MM.1S (cell line): ENCODE results near the gene ZHX3.

Experiments used
- DNase-seq: peaks from one replicate; pipeline ENCODE4 v3.0.0-alpha.2; 2015
- H2AFZ ChIP-seq: fragments of 300-600 bp; sonication (generic); 2 replicates; pipeline ENCODE4 v1.6.0; 2016; ENCODE audit warnings: antibody characterized with exemption, low read length
- H3F3A ChIP-seq: fragments of 300-600 bp; sonication (generic); 2 replicates; pipeline ENCODE4 v1.6.1; 2016; ENCODE audit warnings: mild to moderate bottlenecking, antibody characterized with exemption, low read length, moderate library complexity, mixed read lengths; ENCODE audit not compliant: insufficient read depth
- H3K27ac ChIP-seq: fragments of 300-600 bp; sonication (generic); 2 replicates; pipeline ENCODE4 v1.5.1; 2016; ENCODE audit warnings: mild to moderate bottlenecking, low read length
- H3K27me3 ChIP-seq: fragments of 300-600 bp; sonication (generic); replicated peaks from 2 replicates; pipeline ENCODE4 v1.6.0; 2016; ENCODE audit warnings: low read length; ENCODE audit not compliant: insufficient read depth
- H3K36me3 ChIP-seq: fragments of 300-600 bp; sonication (generic); replicated peaks from 2 replicates; pipeline ENCODE4 v1.6.1; 2016; ENCODE audit warnings: mild to moderate bottlenecking, low read length, mixed read lengths; ENCODE audit not compliant: insufficient read depth
- H3K4me1 ChIP-seq: fragments of 300-600 bp; sonication (generic); 2 replicates; pipeline ENCODE4 v1.6.1; 2016; ENCODE audit warnings: low read length, mixed read lengths
- H3K4me2 ChIP-seq: fragments of 300-600 bp; sonication (generic); 2 replicates; pipeline ENCODE4 v1.6.0; 2016; ENCODE audit warnings: low read depth, low read length
- H3K4me3 ChIP-seq: fragments of 300-600 bp; sonication (generic); 2 replicates; pipeline ENCODE4 v1.5.1; 2016; ENCODE audit warnings: low read length, mixed read lengths
- H3K79me2 ChIP-seq: fragments of 300-600 bp; sonication (generic); 2 replicates; pipeline ENCODE4 v1.6.1; 2016; ENCODE audit warnings: mixed run types, low read length, mixed read lengths
- H3K9ac ChIP-seq: fragments of 300-600 bp; sonication (generic); 2 replicates; pipeline ENCODE4 v1.6.1; 2016; ENCODE audit warnings: low read length, mixed read lengths
- H3K9me2 ChIP-seq: fragments of 300-600 bp; sonication (generic); replicated peaks from 2 replicates; pipeline ENCODE4 v1.6.1; 2016; ENCODE audit warnings: mild to moderate bottlenecking, low read length, mixed read lengths; ENCODE audit not compliant: insufficient read depth
- H3K9me3 ChIP-seq: fragments of 300-600 bp; sonication (generic); replicated peaks from 2 replicates; pipeline ENCODE4 v1.6.1; 2016; ENCODE audit warnings: mild to moderate bottlenecking, low read length, mixed read lengths; ENCODE audit not compliant: insufficient read depth
- H4K20me1 ChIP-seq: fragments of 300-600 bp; sonication (generic); 2 replicates; pipeline ENCODE4 v1.6.1; 2016; ENCODE audit warnings: mild to moderate bottlenecking, low read length, moderate library complexity, mixed read lengths; ENCODE audit not compliant: insufficient read depth
- EZH2 ChIP-seq: fragments of 300-600 bp; sonication (generic); optimal IDR thresholded peaks from 2 replicates; pipeline ENCODE3; 2017; ENCODE audit warnings: low read depth, mild to moderate bottlenecking, antibody characterized with exemption, low read length, mixed read lengths
- EZH2phosphoT487 ChIP-seq: fragments of 300-600 bp; sonication (generic); IDR thresholded peaks from 2 replicates; pipeline ENCODE4 v1.6.1; 2018; ENCODE audit warnings: antibody characterized with exemption, low read length
- TF ChIP-seq, protein P1 (sequence below): fragments of 300-600 bp; sonication (generic); IDR thresholded peaks from 2 replicates; pipeline ENCODE4 v1.5.1; 2016; ENCODE audit warnings: antibody characterized with exemption, low read length, mixed read lengths

The ZHX3 gene

DNA sequence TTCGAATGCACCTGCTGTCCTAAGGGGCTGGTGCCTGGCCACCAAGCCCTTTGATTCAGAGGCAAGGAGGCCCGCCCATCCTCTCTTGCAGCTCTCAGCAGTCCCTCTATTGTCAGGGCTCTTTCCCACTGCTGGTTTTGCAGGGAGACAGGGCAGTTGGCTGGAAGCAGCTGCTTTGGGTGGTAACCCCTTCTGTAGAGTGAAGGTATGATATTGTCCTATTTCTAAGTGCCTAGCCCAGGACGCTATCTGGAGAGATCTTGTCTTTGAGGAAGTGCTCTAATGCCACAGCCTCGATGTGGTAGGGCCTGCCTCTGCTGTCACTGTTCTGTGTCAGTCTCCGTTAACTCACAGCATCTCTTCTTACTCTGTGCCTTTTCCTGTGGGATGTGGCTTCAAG lies 174.6 kb downstream of the ZHX3 start:
- no peaks in the 10 kb centered on the region for H3K9me2 ChIP-seq
- H3K27ac ChIP-seq: no peak overlapping the region
- H3K9me3 ChIP-seq: no peaks in the 10 kb centered on the region
- peaks cover 99% of the 10 kb centered on the region for H3K79me2 ChIP-seq
- no peak overlapping the region for H3K4me3 ChIP-seq
- no peaks in the 10 kb centered on the region for H3F3A ChIP-seq
- no peaks in the 10 kb centered on the region for H3K27me3 ChIP-seq
- H3K9ac ChIP-seq: no peak overlapping the region
- TF ChIP-seq, protein P1, sequence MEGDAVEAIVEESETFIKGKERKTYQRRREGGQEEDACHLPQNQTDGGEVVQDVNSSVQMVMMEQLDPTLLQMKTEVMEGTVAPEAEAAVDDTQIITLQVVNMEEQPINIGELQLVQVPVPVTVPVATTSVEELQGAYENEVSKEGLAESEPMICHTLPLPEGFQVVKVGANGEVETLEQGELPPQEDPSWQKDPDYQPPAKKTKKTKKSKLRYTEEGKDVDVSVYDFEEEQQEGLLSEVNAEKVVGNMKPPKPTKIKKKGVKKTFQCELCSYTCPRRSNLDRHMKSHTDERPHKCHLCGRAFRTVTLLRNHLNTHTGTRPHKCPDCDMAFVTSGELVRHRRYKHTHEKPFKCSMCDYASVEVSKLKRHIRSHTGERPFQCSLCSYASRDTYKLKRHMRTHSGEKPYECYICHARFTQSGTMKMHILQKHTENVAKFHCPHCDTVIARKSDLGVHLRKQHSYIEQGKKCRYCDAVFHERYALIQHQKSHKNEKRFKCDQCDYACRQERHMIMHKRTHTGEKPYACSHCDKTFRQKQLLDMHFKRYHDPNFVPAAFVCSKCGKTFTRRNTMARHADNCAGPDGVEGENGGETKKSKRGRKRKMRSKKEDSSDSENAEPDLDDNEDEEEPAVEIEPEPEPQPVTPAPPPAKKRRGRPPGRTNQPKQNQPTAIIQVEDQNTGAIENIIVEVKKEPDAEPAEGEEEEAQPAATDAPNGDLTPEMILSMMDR: no peak
- TF ChIP-seq EZH2: no peak
- TF ChIP-seq EZH2phosphoT487: no peak
- peaks cover 14% of the 10 kb centered on the region; the same call in 1 of the 2 replicates for H3K4me1 ChIP-seq
- no peaks in the 10 kb centered on the region for H3K36me3 ChIP-seq
- H2AFZ ChIP-seq: no peak overlapping the region
- no peak overlapping the region for H3K4me2 ChIP-seq
- no peak for DNase-seq
- H4K20me1 ChIP-seq: no peaks in the 10 kb centered on the region

DNA sequence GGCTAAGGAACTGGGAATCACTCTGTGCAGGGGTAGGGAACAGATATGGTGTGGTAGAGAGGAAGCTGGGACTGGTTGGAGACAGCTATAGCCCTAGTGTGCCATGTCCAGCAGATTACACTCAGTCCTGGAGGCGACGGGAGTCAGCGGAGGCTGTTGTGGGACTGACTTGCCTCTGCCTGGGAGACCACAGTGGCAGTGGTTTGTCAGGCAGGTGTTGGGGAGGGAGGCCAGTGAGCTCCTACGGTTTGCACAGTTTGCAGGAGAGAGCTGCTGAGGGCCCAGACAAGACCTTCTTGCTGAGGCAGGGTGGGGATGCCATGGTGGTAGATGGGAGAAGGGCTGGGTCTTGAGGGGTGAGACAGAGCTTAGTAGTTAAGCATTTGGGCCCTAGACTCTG lies 175.3 kb downstream of the ZHX3 start:
- H3K79me2 ChIP-seq: peaks cover 98% of the 10 kb centered on the region
- no peak for DNase-seq
- H3K9ac ChIP-seq: no peak overlapping the region
- TF ChIP-seq EZH2phosphoT487 (no peak), EZH2 (no peak)
- TF ChIP-seq, protein P1: no peak
- H3K9me3 ChIP-seq: no peaks in the 10 kb centered on the region
- no peak overlapping the region for H3K4me2 ChIP-seq
- H3F3A ChIP-seq: no peaks in the 10 kb centered on the region
- H3K9me2 ChIP-seq: no peaks in the 10 kb centered on the region
- no peak overlapping the region for H3K4me3 ChIP-seq
- H3K4me1 ChIP-seq: peaks cover 14% of the 10 kb centered on the region; the same call in 1 of the 2 replicates
- H4K20me1 ChIP-seq: no peaks in the 10 kb centered on the region
- H3K27me3 ChIP-seq: no peaks in the 10 kb centered on the region
- H3K27ac ChIP-seq: no peak overlapping the region
- no peaks in the 10 kb centered on the region for H3K36me3 ChIP-seq
- H2AFZ ChIP-seq: no peak overlapping the region

DNA sequence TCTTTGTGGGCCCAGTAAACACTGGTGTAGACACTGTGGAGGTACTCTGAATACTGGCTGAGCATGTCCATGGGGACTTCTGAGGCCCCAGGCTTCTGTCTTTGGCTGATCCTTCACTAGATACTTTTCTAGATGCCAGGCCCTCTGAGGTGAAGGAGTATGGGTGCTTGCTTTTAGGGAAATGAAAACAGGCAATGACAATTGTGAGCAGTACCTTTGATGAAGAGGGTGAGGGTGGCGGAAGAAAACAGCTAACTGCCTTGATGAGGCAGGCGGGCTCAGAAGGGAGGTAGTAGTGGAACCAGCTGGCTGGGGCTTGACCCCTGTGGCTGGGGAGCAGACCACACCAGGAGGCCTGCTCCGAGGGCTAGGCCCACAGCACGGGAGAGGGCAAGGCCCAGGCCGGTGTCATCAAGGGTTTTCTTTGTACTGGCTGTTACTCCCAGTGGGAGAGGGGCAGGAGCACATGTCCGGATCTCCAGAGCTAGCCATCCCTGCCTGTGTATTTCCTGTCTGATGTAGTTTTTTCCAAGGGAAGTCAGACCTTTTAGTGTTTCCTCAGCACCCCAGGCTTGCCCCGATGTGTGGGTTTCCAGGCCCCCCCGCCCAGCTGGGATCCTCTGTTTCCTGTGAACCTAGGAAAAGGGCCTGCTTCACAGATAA lies 176.2 kb downstream of the ZHX3 start:
- DNase-seq: no peak
- H3K4me3 ChIP-seq: no peak overlapping the region
- 0 out of 2 replicates have a peak, but pooled peaks cover under 1% of the 10 kb centered on the region for H3F3A ChIP-seq
- no peaks in the 10 kb centered on the region for H4K20me1 ChIP-seq
- no peak overlapping the region for H3K4me2 ChIP-seq
- H3K4me1 ChIP-seq: peaks cover 14% of the 10 kb centered on the region; the same call in 1 of the 2 replicates
- no peaks in the 10 kb centered on the region for H3K27me3 ChIP-seq
- H3K9ac ChIP-seq: no peak overlapping the region
- H3K79me2 ChIP-seq: peaks cover 89% of the 10 kb centered on the region
- no peaks in the 10 kb centered on the region for H3K36me3 ChIP-seq
- no peaks in the 10 kb centered on the region for H3K9me2 ChIP-seq
- no peaks in the 10 kb centered on the region for H3K9me3 ChIP-seq
- TF ChIP-seq EZH2phosphoT487: no peak
- no peak for TF ChIP-seq EZH2
- TF ChIP-seq, protein P1: no peak
- no peak overlapping the region for H2AFZ ChIP-seq
- no peak overlapping the region for H3K27ac ChIP-seq
